ENCODE results near the gene LDLRAD3.

- TF ChIP-seq GATA2 (IDR thresholded peaks at IDR 0.05; ENCODE audit: low read depth, low read length) (no peak), GATA3 (IDR thresholded peaks at IDR 0.05; ENCODE audit: low read depth, low read length) (no peak)
Measured at GRCh38 chr11:36070954-36071330, 127.1 kb downstream of the LDLRAD3 start.

All from SH-SY5Y (cell line).